Mucosa of stomach (tissue), 1 donor: Measurements from ENCODE around the gene TRAF5.

Source experiments
- H3K27me3 ChIP-seq: one replicate; pipeline ENCODE4 v1.7.0; 2013; ENCODE audit warnings: mild to moderate bottlenecking, low read length; ENCODE audit not compliant: control insufficient read depth, insufficient read depth
- H3K36me3 ChIP-seq: one replicate; pipeline ENCODE4 v1.7.0; 2013; ENCODE audit warnings: low read length; ENCODE audit not compliant: control insufficient read depth, insufficient read depth
- H3K4me1 ChIP-seq: one replicate; pipeline ENCODE4 v1.7.0; 2013; ENCODE audit warnings: mild to moderate bottlenecking, low read length; ENCODE audit not compliant: control insufficient read depth, insufficient read depth
- H3K4me3 ChIP-seq: one replicate; pipeline ENCODE4 v1.7.0; 2013; ENCODE audit warnings: low read length
- H3K9ac ChIP-seq: one replicate; pipeline ENCODE4 v1.7.0; 2013; ENCODE audit warnings: mild to moderate bottlenecking, low read length, moderate library complexity
- H3K9me3 ChIP-seq: one replicate; pipeline ENCODE4 v1.7.0; 2013; ENCODE audit warnings: mild to moderate bottlenecking, low read length, moderate library complexity; ENCODE audit not compliant: control insufficient read depth
- donor health status: Pancreatic carcinoma.

The TRAF5 gene

DNA sequence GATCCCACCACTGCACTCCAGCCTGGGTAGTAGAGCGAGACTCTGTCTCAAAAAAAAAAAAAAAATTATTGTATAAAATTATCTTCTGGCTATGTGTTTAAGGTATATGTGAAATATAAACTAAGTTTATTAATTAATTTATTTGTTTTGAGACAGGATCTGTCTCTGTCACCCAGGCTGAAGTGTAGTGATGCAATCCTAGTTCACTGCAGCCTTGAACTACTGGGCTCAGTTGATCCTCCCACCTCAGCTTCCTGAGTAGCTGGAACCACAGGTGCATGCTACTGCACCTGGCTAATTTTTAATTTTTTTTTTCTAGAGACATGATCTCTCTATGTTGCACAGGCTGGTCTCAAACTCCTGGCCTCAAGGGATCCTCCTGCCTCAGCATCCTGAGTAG lies 97.4 kb downstream of the TRAF5 start:
- Histone ChIP-seq H3K4me3 (no peak overlapping the region), H3K27me3 (no peaks in the 10 kb centered on the region), H3K9ac (no peak overlapping the region), H3K4me1 (no peaks in the 10 kb centered on the region), H3K36me3 (no peaks in the 10 kb centered on the region), H3K9me3 (no peaks in the 10 kb centered on the region)
